Measurements from ENCODE around the gene PRRG1. TPM values are rescaled to one million over a fixed set of nuclear protein-coding genes. Genes with fewer than 3 reads are reported as not detected.
"Not testable (repeated sequence)": the region's sequence is repeated elsewhere in the genome, so short reads cannot be mapped to it uniquely, and the experiment has no call there.

Gene PRRG1
- total RNA-seq, 1 donor from 2014 or later: 35.9 TPM

GRCh38 chrX:37378404-37378803, 29.2 kb downstream of the PRRG1 start:
- DNase-seq (ENCODE audit: low read depth): no peak

GRCh38 chrX:37378830-37379229, 29.7 kb downstream of the PRRG1 start:
- no peak for DNase-seq (ENCODE audit: low read depth)

GRCh38 chrX:37380256-37380655, 31.1 kb downstream of the PRRG1 start:
- no peak for DNase-seq (ENCODE audit: low read depth)

- peak; percentile 64 for DNase-seq (ENCODE audit: low read depth)
Observed at GRCh38 chrX:37380924-37381323, 31.8 kb downstream of the PRRG1 start.

- no peak for DNase-seq (ENCODE audit: low read depth)
Observed at GRCh38 chrX:37383313-37383712, 34.1 kb downstream of the PRRG1 start.

- DNase-seq (ENCODE audit: low read depth): no peak
Observed at GRCh38 chrX:37388413-37388812, 39.2 kb downstream of the PRRG1 start.

- DNase-seq (ENCODE audit: low read depth): peak; percentile 16
Observed at GRCh38 chrX:37405956-37406355, 56.8 kb downstream of the PRRG1 start.

- DNase-seq (ENCODE audit: low read depth): no peak
Observed at GRCh38 chrX:37407736-37408135, 58.6 kb downstream of the PRRG1 start.

GRCh38 chrX:37409278-37409677, 60.1 kb downstream of the PRRG1 start:
- no peak for DNase-seq (ENCODE audit: low read depth)

GRCh38 chrX:37420185-37420584, 71.0 kb downstream of the PRRG1 start:
- DNase-seq (ENCODE audit: low read depth): no peak

GRCh38 chrX:37420756-37421155, 71.6 kb downstream of the PRRG1 start:
- peak; percentile 22 for DNase-seq (ENCODE audit: low read depth)

GRCh38 chrX:37424000-37424429, 74.9 kb downstream of the PRRG1 start:
- peak; percentile 11 for DNase-seq (ENCODE audit: low read depth)

- DNase-seq (ENCODE audit: low read depth): peak; percentile 37
Observed at GRCh38 chrX:37425370-37425769, 76.2 kb downstream of the PRRG1 start.

- not testable (repeated sequence) for DNase-seq (ENCODE audit: low read depth)
Observed at GRCh38 chrX:37428962-37429361, 79.8 kb downstream of the PRRG1 start.

- no peak for DNase-seq (ENCODE audit: low read depth)
Observed at GRCh38 chrX:37434362-37434761, 85.2 kb downstream of the PRRG1 start.

- no peak for DNase-seq (ENCODE audit: low read depth)
Observed at GRCh38 chrX:37437160-37437559, 88.0 kb downstream of the PRRG1 start.

GRCh38 chrX:37441377-37441776, 92.2 kb downstream of the PRRG1 start:
- no peak for DNase-seq (ENCODE audit: low read depth)

GRCh38 chrX:37445182-37445581, 96.0 kb downstream of the PRRG1 start:
- DNase-seq (ENCODE audit: low read depth): no peak

- DNase-seq (ENCODE audit: low read depth): no peak
Observed at GRCh38 chrX:37453821-37454220, 104.7 kb downstream of the PRRG1 start.

GRCh38 chrX:37454537-37455285, 105.5 kb downstream of the PRRG1 start:
- DNase-seq (ENCODE audit: low read depth): no peak

- DNase-seq (ENCODE audit: low read depth): peak; percentile 3
Observed at GRCh38 chrX:37455381-37455780, 106.2 kb downstream of the PRRG1 start.

- DNase-seq (ENCODE audit: low read depth): peak; percentile 53
Observed at GRCh38 chrX:37460285-37460684, 111.1 kb downstream of the PRRG1 start.

- DNase-seq (ENCODE audit: low read depth): no peak
Observed at GRCh38 chrX:37462346-37462745, 113.2 kb downstream of the PRRG1 start.

All from myocyte (in vitro differentiated cells).